Endothelial cell of umbilical vein (primary cell): ENCODE data around the gene ARPIN. TPM values are rescaled to one million over a fixed set of nuclear protein-coding genes. Genes with fewer than 3 reads are reported as not detected.

Experiments
- BruUV-seq: library from RNA; stranded (reverse); fragments of 400-500 nt; replicated peaks from 2 replicates; lab custom pipeline; 2021; lab: Mats Ljungman, UMichigan
- CTCF ChIA-PET: fragments of 300-600, 350-600 bp; sonication (Branson Sonifier 250); formaldehyde crosslinking; loops from one replicate; lab custom pipeline; 2021; ENCODE audit warnings: antibody characterized with exemption, inconsistent platforms; lab: Charles Lee
- POLR2A ChIA-PET: fragments of 300-600, 350-600 bp; sonication (Branson Sonifier 250); formaldehyde crosslinking; loops from one replicate; lab custom pipeline; 2021; ENCODE audit warnings: antibody characterized with exemption, inconsistent platforms; lab: Charles Lee
- DNase-seq: peaks from one replicate; pipeline ENCODE4 v3.0.0-alpha.2; 2011; ENCODE audit warnings: low read depth, low spot score
- FAIRE-seq: peaks from 2 replicates; lab custom pipeline; 2011; peaks lifted over from hg19 to GRCh38; lab: Jason Lieb, UNC
- H2AFZ ChIP-seq: 2 replicates; pipeline ENCODE4 v1.6.0; 2012; ENCODE audit warnings: low read depth, low read length, control low read depth, inconsistent platforms
- H3K27ac ChIP-seq: 2 replicates; pipeline ENCODE4 v1.5.1; 2011; ENCODE audit warnings: low read depth, mild to moderate bottlenecking, control low read depth, low read length, moderate library complexity; ENCODE audit not compliant: insufficient read depth
- H3K27me3 ChIP-seq, 2 experiments: 2 replicates each; pipeline versions ENCODE4 v1.6.0 to v1.6.1; 2011; ENCODE audit warnings: low read length in 2 of 2, mixed read lengths in 1 of 2; ENCODE audit not compliant: control insufficient read depth in 2 of 2, insufficient read depth in 2 of 2
- H3K36me3 ChIP-seq, 2 experiments: 2 replicates in 1 of 2; 3 replicates in 1 of 2; pipeline ENCODE4 v1.5.1; 2011; ENCODE audit warnings: low read length in 2 of 2, mild to moderate bottlenecking in 1 of 2, moderate library complexity in 1 of 2; ENCODE audit not compliant: control insufficient read depth in 2 of 2, insufficient read depth in 2 of 2; ENCODE audit errors: extremely low read depth in 1 of 2
- H3K4me1 ChIP-seq: 3 replicates; pipeline ENCODE4 v1.5.1; 2011; ENCODE audit warnings: mild to moderate bottlenecking, low read length; ENCODE audit not compliant: control insufficient read depth, insufficient read depth; ENCODE audit errors: extremely low read depth
- H3K4me2 ChIP-seq: 2 replicates; pipeline ENCODE4 v1.6.1; 2011; ENCODE audit warnings: low read length, control low read depth, mixed read lengths; ENCODE audit not compliant: insufficient read depth
- H3K4me3 ChIP-seq, 3 experiments: fragments of 200-600 bp in 1 of 3; sonication (generic), shearing (Covaris generic) in 1 of 3; replicated peaks in 1 of 3; 2 replicates each; pipeline ENCODE4 v1.5.1; 2011 to 2016; ENCODE audit warnings: control low read depth in 3 of 3, low read length in 3 of 3, mild to moderate bottlenecking in 2 of 3, inconsistent platforms in 1 of 3, low read depth in 1 of 3, moderate library complexity in 1 of 3; ENCODE audit not compliant: insufficient read depth in 1 of 3
- H3K79me2 ChIP-seq: 2 replicates; pipeline ENCODE4 v1.6.0; 2012; ENCODE audit warnings: low read length, inconsistent platforms; ENCODE audit not compliant: control insufficient read depth, insufficient read depth
- H3K9ac ChIP-seq: replicated peaks from 2 replicates; pipeline ENCODE3; 2011; ENCODE audit warnings: low read length, control low read depth; ENCODE audit not compliant: insufficient read depth; ENCODE audit errors: extremely low read depth
- H3K9me1 ChIP-seq: replicated peaks from 3 replicates; pipeline ENCODE4 v1.6.0; 2011; ENCODE audit warnings: mild to moderate bottlenecking, low read length; ENCODE audit not compliant: control insufficient read depth, insufficient read depth; ENCODE audit errors: extremely low read depth
- H3K9me3 ChIP-seq: replicated peaks from 2 replicates; pipeline ENCODE4 v1.5.1; 2012; ENCODE audit warnings: low read length, inconsistent platforms; ENCODE audit not compliant: control insufficient read depth, insufficient read depth
- H4K20me1 ChIP-seq: replicated peaks from 2 replicates; pipeline ENCODE3; 2011; ENCODE audit warnings: mild to moderate bottlenecking, low read length; ENCODE audit not compliant: control insufficient read depth, insufficient read depth; ENCODE audit errors: extremely low read depth
- GATA2 ChIP-seq: IDR thresholded peaks from 2 replicates; pipeline ENCODE4 v1.7.0; 2011; ENCODE audit warnings: low read depth, mild to moderate bottlenecking, moderate library complexity, mixed read lengths, low read length; ENCODE audit not compliant: insufficient read length, insufficient read depth
- MYC ChIP-seq: IDR thresholded peaks from one replicate; pipeline ENCODE4 v1.6.1; 2011; ENCODE audit warnings: mild to moderate bottlenecking, low read depth, low read length
- POLR2A ChIP-seq: IDR thresholded peaks from 2 replicates; pipeline ENCODE4 v1.6.1; 2012; ENCODE audit warnings: low read depth, mild to moderate bottlenecking, control low read depth, low read length
- dilution Hi-C: fragments of 300-500 bp; cut with MboI; formaldehyde crosslinking; loops from one replicate; pipeline ENCODE4 v1.15.0; 2019; ENCODE audit warnings: low sequenced_read_pairs; ENCODE audit not compliant: extremely low pct_ligation_motif_present
- intact Hi-C: fragments of 100-400 bp; cut with micrococcal nuclease; formaldehyde crosslinking; loops from one replicate; pipeline ENCODE4 v1.10.0; 2022
- polyA plus RNA-seq, 4 experiments: library from polyadenylated mRNA; depleted of rRNA in 3 of 4; stranded (reverse) in 3 of 4; unstranded in 1 of 4; fragments of >200 nt; gene quantifications; 2 replicates each; pipeline versions ENCODE4 v1.2.1 to v1.2.3, GENCODE V29; 2011 to 2012; ENCODE audit warnings: missing spikeins in 1 of 4
- total RNA-seq: library from RNA; stranded (reverse); gene quantifications from 2 replicates; pipeline ENCODE4 v1.2.3, GENCODE V29; 2021
- TF ChIP-seq, protein P1 (sequence below), 2 donors: IDR thresholded peaks; 1 replicate in 1 of 2; 2 replicates in 1 of 2; pipeline ENCODE4 v1.5.1; 2011; ENCODE audit warnings: low read length in 2 of 2, mild to moderate bottlenecking in 2 of 2, moderate library complexity in 2 of 2, control low read depth in 1 of 2, inconsistent platforms in 1 of 2, low read depth in 1 of 2; ENCODE audit not compliant: insufficient read depth in 1 of 2; ENCODE audit errors: extremely low read depth in 1 of 2
- TF ChIP-seq, protein P2 (sequence below): IDR thresholded peaks from 2 replicates; pipeline ENCODE4 v1.6.1; 2011; ENCODE audit not compliant: insufficient read depth, insufficient read length

ARPIN gene
- total and polyA plus RNA-seq, 2 donors (not counting 3 experiments of a cell fraction or from before 2014, with no cell fraction given), result 13.0 to 23.3 TPM

DNA sequence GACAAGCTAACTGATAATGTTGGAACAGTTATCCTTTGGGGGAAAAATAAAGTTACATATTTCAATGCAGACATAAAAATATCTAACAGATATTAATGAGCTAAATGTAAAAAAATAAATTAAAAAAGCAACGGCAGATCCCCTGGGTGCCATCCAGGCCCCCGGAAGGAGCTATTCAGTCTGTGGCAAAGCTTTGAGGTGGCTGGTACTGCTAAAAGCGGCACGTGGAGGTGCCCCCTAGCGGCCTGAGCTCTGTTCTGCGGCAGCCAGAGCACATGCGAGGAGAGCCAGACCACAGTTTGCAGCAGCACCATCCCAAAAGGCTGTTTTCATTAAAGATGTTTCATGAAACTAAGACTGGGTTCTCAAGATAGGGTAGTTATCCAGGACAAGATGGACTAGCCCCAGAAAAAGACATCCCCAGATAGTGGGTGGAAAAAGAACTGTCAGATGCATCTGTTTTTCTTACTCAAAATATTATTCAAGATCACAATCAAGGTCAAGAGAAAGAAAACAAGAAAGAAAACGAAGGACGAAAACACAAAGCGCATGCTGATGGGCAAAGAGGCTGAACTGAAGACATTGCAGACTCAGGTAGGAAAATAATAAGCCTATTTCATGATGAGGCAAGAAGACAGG, 37.7 kb downstream of the ARPIN start:
- H3K27ac ChIP-seq, result no peak overlapping the region
- no peak overlapping the region for H3K4me2 ChIP-seq
- no peak overlapping the region for H2AFZ ChIP-seq
- FAIRE-seq (peak; percentile 85), DNase-seq (peak; percentile 69)
- no peaks in the 10 kb centered on the region for H3K9me1 ChIP-seq
- no peaks in the 10 kb centered on the region for H3K27me3 ChIP-seq
- H3K9me3 ChIP-seq, result no peaks in the 10 kb centered on the region
- peak overlapping the region; percentile 3 for H3K9ac ChIP-seq
- H3K4me1 ChIP-seq, result no peaks in the 10 kb centered on the region
- TF ChIP-seq POLR2A, result no peak
- TF ChIP-seq, protein P1, sequence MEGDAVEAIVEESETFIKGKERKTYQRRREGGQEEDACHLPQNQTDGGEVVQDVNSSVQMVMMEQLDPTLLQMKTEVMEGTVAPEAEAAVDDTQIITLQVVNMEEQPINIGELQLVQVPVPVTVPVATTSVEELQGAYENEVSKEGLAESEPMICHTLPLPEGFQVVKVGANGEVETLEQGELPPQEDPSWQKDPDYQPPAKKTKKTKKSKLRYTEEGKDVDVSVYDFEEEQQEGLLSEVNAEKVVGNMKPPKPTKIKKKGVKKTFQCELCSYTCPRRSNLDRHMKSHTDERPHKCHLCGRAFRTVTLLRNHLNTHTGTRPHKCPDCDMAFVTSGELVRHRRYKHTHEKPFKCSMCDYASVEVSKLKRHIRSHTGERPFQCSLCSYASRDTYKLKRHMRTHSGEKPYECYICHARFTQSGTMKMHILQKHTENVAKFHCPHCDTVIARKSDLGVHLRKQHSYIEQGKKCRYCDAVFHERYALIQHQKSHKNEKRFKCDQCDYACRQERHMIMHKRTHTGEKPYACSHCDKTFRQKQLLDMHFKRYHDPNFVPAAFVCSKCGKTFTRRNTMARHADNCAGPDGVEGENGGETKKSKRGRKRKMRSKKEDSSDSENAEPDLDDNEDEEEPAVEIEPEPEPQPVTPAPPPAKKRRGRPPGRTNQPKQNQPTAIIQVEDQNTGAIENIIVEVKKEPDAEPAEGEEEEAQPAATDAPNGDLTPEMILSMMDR (IDR thresholded peaks at IDR 0.05; ENCODE audit: extremely low read depth in 1 of 2, insufficient read depth in 1 of 2, low read depth in 1 of 2, low read length in 2 of 2), result peak; percentile 96 to 98
- TF ChIP-seq, protein P2, sequence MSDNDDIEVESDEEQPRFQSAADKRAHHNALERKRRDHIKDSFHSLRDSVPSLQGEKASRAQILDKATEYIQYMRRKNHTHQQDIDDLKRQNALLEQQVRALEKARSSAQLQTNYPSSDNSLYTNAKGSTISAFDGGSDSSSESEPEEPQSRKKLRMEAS, result peak; percentile 66
- TF ChIP-seq GATA2, result no peak
- peak; percentile 52 for TF ChIP-seq MYC
- H3K79me2 ChIP-seq, result no peaks in the 10 kb centered on the region
- no peak overlapping the region for H3K4me3 ChIP-seq
- CTCF ChIA-PET, result interaction anchor here (0.6 to 4.9 kb wide), 56 partner anchors 8 to 231 kb away, joined by 3 to 599 read pairs (median 7); partner anchors contain the start of genes ANPEP, AP3S2, ARPIN and MESP1
- dilution Hi-C loops (loop anchor here (25.0 kb wide), 1 partner anchor 113 kb away; the partner anchor contains the start of gene MESP1), intact Hi-C loops (loop anchor here (1.0 to 2.0 kb wide), 3 partner anchors 60 to 135 kb away; partner anchors contain the start of gene ANPEP)
- no peaks in the 10 kb centered on the region for H4K20me1 ChIP-seq
- peaks cover 2 to 10% of the 10 kb centered on the region in 2 experiments for H3K36me3 ChIP-seq
- no TSS peak for BruUV-seq
- POLR2A ChIA-PET, result interaction anchor here (1.0 to 1.3 kb wide), 3 partner anchors 61 to 114 kb away, joined by 4 to 8 read pairs (median 7); no protein-coding TSS in a partner anchor
